Calu3 (cell line): Measurements from ENCODE around the gene ATP2C1. TPM values are rescaled to one million over a fixed set of nuclear protein-coding genes. Genes with fewer than 3 reads are reported as not detected.

Source experiments
- BruUV-seq: library from RNA; stranded (reverse); fragments of 400-500 nt; replicated peaks from 2 replicates; lab custom pipeline; 2021; lab: Mats Ljungman, UMichigan
- CTCF ChIA-PET: fragments of 300-600 bp; sonication (Branson Sonifier 250); formaldehyde crosslinking; loops from one replicate; lab custom pipeline; 2022; ENCODE audit warnings: antibody characterized with exemption; lab: Charles Lee
- DNase-seq: peaks from one replicate; pipeline ENCODE4 v3.0.0; 2022
- H3K27ac Mint-ChIP-seq: one replicate; pipeline ENCODE4 v1.8.0; 2022; ENCODE audit warnings: mixed read lengths; ENCODE audit not compliant: unreplicated experiment
- H3K27me3 Mint-ChIP-seq: one replicate; pipeline ENCODE4 v1.8.0; 2022; ENCODE audit warnings: mixed read lengths; ENCODE audit not compliant: unreplicated experiment
- H3K36me3 Mint-ChIP-seq: one replicate; pipeline ENCODE4 v1.8.0; 2022; ENCODE audit warnings: mild to moderate bottlenecking, moderate library complexity, mixed read lengths; ENCODE audit not compliant: insufficient read depth, unreplicated experiment
- H3K4me1 Mint-ChIP-seq: one replicate; pipeline ENCODE4 v1.8.0; 2022; ENCODE audit warnings: mild to moderate bottlenecking, low read depth, mixed read lengths; ENCODE audit not compliant: unreplicated experiment
- H3K4me3 Mint-ChIP-seq: one replicate; pipeline ENCODE4 v1.8.0; 2022; ENCODE audit warnings: mild to moderate bottlenecking, low read depth, moderate library complexity, mixed read lengths; ENCODE audit not compliant: unreplicated experiment
- H3K9me3 Mint-ChIP-seq: one replicate; pipeline ENCODE4 v1.8.0; 2022; ENCODE audit warnings: low read depth, mixed read lengths; ENCODE audit not compliant: unreplicated experiment
- CTCF ChIP-seq: fragments of 200-600 bp; IDR thresholded peaks from one replicate; pipeline ENCODE4 v1.8.0; 2022; ENCODE audit warnings: antibody characterized with exemption; ENCODE audit not compliant: unreplicated experiment
- intact Hi-C: fragments of 100-400 bp; cut with micrococcal nuclease; formaldehyde crosslinking; loops from one replicate; pipeline ENCODE4 v1.10.0; 2022; ENCODE audit not compliant: unreplicated experiment
- total RNA-seq: library from RNA; stranded (reverse); gene quantifications from 2 replicates; pipeline ENCODE4 v1.2.3, GENCODE V29; 2022

The ATP2C1 gene
- total RNA-seq, 1 experiment from 2014 or later, result 361 TPM

- Mint-ChIP-seq H3K27me3 (no peaks in the 10 kb centered on the region), H3K36me3 (no peaks in the 10 kb centered on the region), H3K9me3 (peaks cover 3% of the 10 kb centered on the region), H3K4me3 (no peak overlapping the region), H3K4me1 (no peaks in the 10 kb centered on the region), H3K27ac (no peak overlapping the region)
- peak; percentile 11 for DNase-seq
- no peak for TF ChIP-seq CTCF
- intact Hi-C loops, result no loop called here
- CTCF ChIA-PET, result no interaction called here
- BruUV-seq, result no TSS peak
Observed at GRCh38 chr3:131047582-131047981, 153.7 kb downstream of the ATP2C1 start.

GRCh38 chr3:131048030-131048429 lies 154.1 kb downstream of the ATP2C1 start:
- no peak overlapping the region for H3K4me3 Mint-ChIP-seq
- H3K9me3 Mint-ChIP-seq, result peaks cover 3% of the 10 kb centered on the region
- no peak for DNase-seq
- no peak overlapping the region for H3K27ac Mint-ChIP-seq
- CTCF ChIA-PET, result no interaction called here
- BruUV-seq, result no TSS peak
- no peaks in the 10 kb centered on the region for H3K4me1 Mint-ChIP-seq
- no peaks in the 10 kb centered on the region for H3K27me3 Mint-ChIP-seq
- intact Hi-C loops, result no loop called here
- TF ChIP-seq CTCF, result no peak
- H3K36me3 Mint-ChIP-seq, result no peaks in the 10 kb centered on the region

- DNase-seq, result no peak
- TF ChIP-seq CTCF, result no peak
- no TSS peak for BruUV-seq
- intact Hi-C loops, result loop anchor here (5.0 kb wide), 1 partner anchor 977 kb away; no protein-coding TSS in a partner anchor
- H3K9me3 Mint-ChIP-seq, result no peaks in the 10 kb centered on the region
- H3K36me3 Mint-ChIP-seq, result no peaks in the 10 kb centered on the region
- H3K4me3 Mint-ChIP-seq, result no peak overlapping the region
- no peak overlapping the region for H3K27ac Mint-ChIP-seq
- H3K4me1 Mint-ChIP-seq, result no peaks in the 10 kb centered on the region
- CTCF ChIA-PET, result no interaction called here
- no peaks in the 10 kb centered on the region for H3K27me3 Mint-ChIP-seq
Observed at GRCh38 chr3:131050001-131050400, 156.1 kb downstream of the ATP2C1 start.

GRCh38 chr3:131053043-131053859 lies 159.4 kb downstream of the ATP2C1 start:
- no peaks in the 10 kb centered on the region for H3K9me3 Mint-ChIP-seq
- BruUV-seq, result no TSS peak
- no peak for TF ChIP-seq CTCF
- no peak overlapping the region for H3K27ac Mint-ChIP-seq
- no peaks in the 10 kb centered on the region for H3K4me1 Mint-ChIP-seq
- H3K36me3 Mint-ChIP-seq, result no peaks in the 10 kb centered on the region
- no peaks in the 10 kb centered on the region for H3K27me3 Mint-ChIP-seq
- no peak overlapping the region for H3K4me3 Mint-ChIP-seq
- no peak for DNase-seq
- intact Hi-C loops, result loop anchor here (5.0 kb wide), 1 partner anchor 974 kb away; no protein-coding TSS in a partner anchor
- CTCF ChIA-PET, result no interaction called here

Other genes starting within 250 kb of the ATP2C1 start
- 42.6 and 47.3 TPM in 2 replicates for gene PIK3R4, start 147.3 kb upstream of the ATP2C1 start, total RNA-seq
- gene ASTE1, start 132.7 kb downstream of the ATP2C1 start, total RNA-seq, result 12.1 and 12.5 TPM in 2 replicates
- gene NEK11, start 132.8 kb downstream of the ATP2C1 start, total RNA-seq, result 19.9 and 23.9 TPM in 2 replicates